Activated CD8-positive, alpha-beta memory T cell treated with anti-CD3 and anti-CD28 coated beads, Interleukin-2, amount 50 U/mL, for 48 hours (primary cell): ENCODE data around the gene SNUPN.
A peak's percentile ranks its signal among the peaks of the same experiment; 100 is the strongest.
"Not testable (repeated sequence)": the region's sequence is repeated elsewhere in the genome, so short reads cannot be mapped to it uniquely, and the experiment has no call there.

Source experiments
- DNase-seq: peaks from one replicate; pipeline ENCODE4 v3.0.0-alpha.2; 2020

SNUPN gene

GRCh38 chr15:75631935-75632334, 6.4 kb upstream of the SNUPN start:
- no peak for DNase-seq

- DNase-seq: no peak
Measured at GRCh38 chr15:75622505-75622904, 3.0 kb downstream of the SNUPN start.

- DNase-seq: no peak
Measured at GRCh38 chr15:75620841-75621391, 4.6 kb downstream of the SNUPN start.

- no peak for DNase-seq
Measured at GRCh38 chr15:75620058-75620820, 5.3 kb downstream of the SNUPN start.

- DNase-seq: no peak
Measured at GRCh38 chr15:75616766-75617165, 8.8 kb downstream of the SNUPN start.

- no peak for DNase-seq
Measured at GRCh38 chr15:75606711-75607699, 18.5 kb downstream of the SNUPN start.

GRCh38 chr15:75606026-75606425, 19.5 kb downstream of the SNUPN start:
- no peak for DNase-seq

- DNase-seq: no peak
Measured at GRCh38 chr15:75599401-75599800, 26.1 kb downstream of the SNUPN start.

- DNase-seq: no peak
Measured at GRCh38 chr15:75598361-75598760, 27.2 kb downstream of the SNUPN start.

GRCh38 chr15:75597667-75598341, 27.7 kb downstream of the SNUPN start:
- no peak for DNase-seq

- no peak for DNase-seq
Measured at GRCh38 chr15:75596703-75597345, 28.7 kb downstream of the SNUPN start.

- no peak for DNase-seq
Measured at GRCh38 chr15:75594276-75594675, 31.2 kb downstream of the SNUPN start.

- no peak for DNase-seq
Measured at GRCh38 chr15:75591655-75592364, 33.7 kb downstream of the SNUPN start.

- DNase-seq: no peak
Measured at GRCh38 chr15:75590239-75590638, 35.3 kb downstream of the SNUPN start.

- DNase-seq: no peak
Measured at GRCh38 chr15:75589071-75589470, 36.5 kb downstream of the SNUPN start.

- not testable (repeated sequence) for DNase-seq
Measured at GRCh38 chr15:75586422-75586821, 39.1 kb downstream of the SNUPN start.

GRCh38 chr15:75584121-75584520, 41.4 kb downstream of the SNUPN start:
- DNase-seq: no peak

GRCh38 chr15:75583701-75584100, 41.8 kb downstream of the SNUPN start:
- DNase-seq: no peak

- not testable (repeated sequence) for DNase-seq
Measured at GRCh38 chr15:75582943-75583342, 42.6 kb downstream of the SNUPN start.

- peak; percentile 87 for DNase-seq
Measured at GRCh38 chr15:75578948-75579920, 46.3 kb downstream of the SNUPN start, which contains the start of gene PTPN9. TSS of gene PTPN9 (minus strand) at chr15:75579315. CDS start at chr15:75578776, 539 bp downstream.
